HEK293 (cell line): ENCODE results near the gene RNF224.

ENCODE experiments used
- INSM2 ChIP-seq: fragments of 450-650 bp; formaldehyde crosslinking; IDR thresholded peaks from 2 replicates; pipeline ENCODE4 v1.5.1; 2016; ENCODE audit warnings: missing biosample characterization, missing genetic modification characterization
- PATZ1 ChIP-seq: fragments of 450-650 bp; formaldehyde crosslinking; IDR thresholded peaks from 2 replicates; pipeline ENCODE4 v1.5.1; 2016; ENCODE audit warnings: missing biosample characterization, missing genetic modification characterization
- ZFP69B ChIP-seq: fragments of 450-650 bp; formaldehyde crosslinking; IDR thresholded peaks from 2 replicates; pipeline ENCODE4 v1.5.1; 2016; ENCODE audit warnings: missing biosample characterization, missing genetic modification characterization
- ZNF146 ChIP-seq: fragments of 450-650 bp; formaldehyde crosslinking; IDR thresholded peaks from 2 replicates; pipeline ENCODE4 v1.5.1; 2016; ENCODE audit warnings: missing biosample characterization, missing genetic modification characterization
- ZNF24 ChIP-seq: fragments of 450-650 bp; formaldehyde crosslinking; IDR thresholded peaks from 2 replicates; pipeline ENCODE4 v1.5.1; 2016; ENCODE audit warnings: missing biosample characterization, missing genetic modification characterization
- ZNF274 ChIP-seq, 2 experiments: fragments of 200-500 bp in 1 of 2; fragments of 450-650 bp in 1 of 2; sonication (Bioruptor generic) in 1 of 2; formaldehyde crosslinking in 1 of 2; IDR thresholded peaks; 2 replicates each; pipeline versions ENCODE4 v1.5.1 to v1.6.1; 2014 to 2016; ENCODE audit warnings: borderline replicate concordance in 1 of 2, inconsistent platforms in 1 of 2, low read length in 1 of 2, missing biosample characterization in 1 of 2, missing genetic modification characterization in 1 of 2
- ZNF391 ChIP-seq: fragments of 450-650 bp; formaldehyde crosslinking; IDR thresholded peaks from 2 replicates; pipeline ENCODE4 v1.5.1; 2016; ENCODE audit warnings: low read depth, missing biosample characterization, missing genetic modification characterization, borderline replicate concordance
- ZNF692 ChIP-seq: fragments of 450-650 bp; formaldehyde crosslinking; IDR thresholded peaks from 2 replicates; pipeline ENCODE4 v1.5.1; 2016; ENCODE audit warnings: missing biosample characterization, missing genetic modification characterization
- TF ChIP-seq, protein P1 (sequence below): fragments of 450-650 bp; formaldehyde crosslinking; IDR thresholded peaks from 2 replicates; pipeline ENCODE4 v1.5.1; 2016; ENCODE audit warnings: missing biosample characterization, missing genetic modification characterization, low read depth
- TF ChIP-seq, protein P2 (sequence below): fragments of 450-650 bp; formaldehyde crosslinking; IDR thresholded peaks from 2 replicates; pipeline ENCODE4 v1.5.1; 2016; ENCODE audit warnings: missing biosample characterization, missing genetic modification characterization
- TF ChIP-seq, protein P3 (sequence below): fragments of 450-650 bp; formaldehyde crosslinking; IDR thresholded peaks from 2 replicates; pipeline ENCODE4 v1.5.1; 2017; ENCODE audit warnings: missing biosample characterization, missing genetic modification characterization

DNA sequence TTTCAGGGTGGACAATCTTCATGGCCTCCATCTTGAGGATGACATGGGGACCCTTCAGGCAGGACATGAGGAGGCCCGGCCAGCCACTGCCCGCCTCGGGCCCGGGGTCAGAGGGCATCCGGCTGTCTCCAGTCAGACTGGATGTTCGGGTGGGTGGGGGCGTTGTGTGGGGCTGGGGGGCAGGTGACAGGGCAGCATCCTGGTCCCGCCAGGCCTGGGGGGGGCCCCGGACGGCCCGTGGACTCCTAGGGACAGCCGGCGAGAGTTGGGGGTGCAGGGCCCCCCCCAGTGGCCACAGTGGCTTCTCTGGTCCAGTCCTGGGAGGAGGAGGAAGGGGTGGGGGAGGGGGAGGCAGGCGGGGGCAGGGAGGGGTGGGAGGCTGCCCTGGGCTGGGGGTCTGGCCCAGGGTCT, 6.2 kb upstream of the RNF224 start:
- TF ChIP-seq, protein P1, sequence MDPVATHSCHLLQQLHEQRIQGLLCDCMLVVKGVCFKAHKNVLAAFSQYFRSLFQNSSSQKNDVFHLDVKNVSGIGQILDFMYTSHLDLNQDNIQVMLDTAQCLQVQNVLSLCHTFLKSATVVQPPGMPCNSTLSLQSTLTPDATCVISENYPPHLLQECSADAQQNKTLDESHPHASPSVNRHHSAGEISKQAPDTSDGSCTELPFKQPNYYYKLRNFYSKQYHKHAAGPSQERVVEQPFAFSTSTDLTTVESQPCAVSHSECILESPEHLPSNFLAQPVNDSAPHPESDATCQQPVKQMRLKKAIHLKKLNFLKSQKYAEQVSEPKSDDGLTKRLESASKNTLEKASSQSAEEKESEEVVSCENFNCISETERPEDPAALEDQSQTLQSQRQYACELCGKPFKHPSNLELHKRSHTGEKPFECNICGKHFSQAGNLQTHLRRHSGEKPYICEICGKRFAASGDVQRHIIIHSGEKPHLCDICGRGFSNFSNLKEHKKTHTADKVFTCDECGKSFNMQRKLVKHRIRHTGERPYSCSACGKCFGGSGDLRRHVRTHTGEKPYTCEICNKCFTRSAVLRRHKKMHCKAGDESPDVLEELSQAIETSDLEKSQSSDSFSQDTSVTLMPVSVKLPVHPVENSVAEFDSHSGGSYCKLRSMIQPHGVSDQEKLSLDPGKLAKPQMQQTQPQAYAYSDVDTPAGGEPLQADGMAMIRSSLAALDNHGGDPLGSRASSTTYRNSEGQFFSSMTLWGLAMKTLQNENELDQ (tag by site-specific recombination) = no peak
- TF ChIP-seq, protein P2, sequence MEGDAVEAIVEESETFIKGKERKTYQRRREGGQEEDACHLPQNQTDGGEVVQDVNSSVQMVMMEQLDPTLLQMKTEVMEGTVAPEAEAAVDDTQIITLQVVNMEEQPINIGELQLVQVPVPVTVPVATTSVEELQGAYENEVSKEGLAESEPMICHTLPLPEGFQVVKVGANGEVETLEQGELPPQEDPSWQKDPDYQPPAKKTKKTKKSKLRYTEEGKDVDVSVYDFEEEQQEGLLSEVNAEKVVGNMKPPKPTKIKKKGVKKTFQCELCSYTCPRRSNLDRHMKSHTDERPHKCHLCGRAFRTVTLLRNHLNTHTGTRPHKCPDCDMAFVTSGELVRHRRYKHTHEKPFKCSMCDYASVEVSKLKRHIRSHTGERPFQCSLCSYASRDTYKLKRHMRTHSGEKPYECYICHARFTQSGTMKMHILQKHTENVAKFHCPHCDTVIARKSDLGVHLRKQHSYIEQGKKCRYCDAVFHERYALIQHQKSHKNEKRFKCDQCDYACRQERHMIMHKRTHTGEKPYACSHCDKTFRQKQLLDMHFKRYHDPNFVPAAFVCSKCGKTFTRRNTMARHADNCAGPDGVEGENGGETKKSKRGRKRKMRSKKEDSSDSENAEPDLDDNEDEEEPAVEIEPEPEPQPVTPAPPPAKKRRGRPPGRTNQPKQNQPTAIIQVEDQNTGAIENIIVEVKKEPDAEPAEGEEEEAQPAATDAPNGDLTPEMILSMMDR = no peak
- TF ChIP-seq ZNF692 (tag by site-specific recombination) (no peak), ZFP69B (tag by site-specific recombination) (no peak), ZNF274 (IDR thresholded peaks at IDR 0.05; ENCODE audit: low read length) (no peak), ZNF274 (tag by site-specific recombination; IDR thresholded peaks at IDR 0.05; ENCODE audit: borderline replicate concordance) (no peak), ZNF146 (tag by site-specific recombination) (no peak), PATZ1 (tag by site-specific recombination) (no peak), ZNF391 (no peak), INSM2 (tag by site-specific recombination) (no peak), ZNF24 (no peak)
- TF ChIP-seq, protein P3, sequence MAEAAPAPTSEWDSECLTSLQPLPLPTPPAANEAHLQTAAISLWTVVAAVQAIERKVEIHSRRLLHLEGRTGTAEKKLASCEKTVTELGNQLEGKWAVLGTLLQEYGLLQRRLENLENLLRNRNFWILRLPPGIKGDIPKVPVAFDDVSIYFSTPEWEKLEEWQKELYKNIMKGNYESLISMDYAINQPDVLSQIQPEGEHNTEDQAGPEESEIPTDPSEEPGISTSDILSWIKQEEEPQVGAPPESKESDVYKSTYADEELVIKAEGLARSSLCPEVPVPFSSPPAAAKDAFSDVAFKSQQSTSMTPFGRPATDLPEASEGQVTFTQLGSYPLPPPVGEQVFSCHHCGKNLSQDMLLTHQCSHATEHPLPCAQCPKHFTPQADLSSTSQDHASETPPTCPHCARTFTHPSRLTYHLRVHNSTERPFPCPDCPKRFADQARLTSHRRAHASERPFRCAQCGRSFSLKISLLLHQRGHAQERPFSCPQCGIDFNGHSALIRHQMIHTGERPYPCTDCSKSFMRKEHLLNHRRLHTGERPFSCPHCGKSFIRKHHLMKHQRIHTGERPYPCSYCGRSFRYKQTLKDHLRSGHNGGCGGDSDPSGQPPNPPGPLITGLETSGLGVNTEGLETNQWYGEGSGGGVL (tag by site-specific recombination) = no peak
